Large intestine (tissue), 3 donors: ENCODE measurements around the gene IGF2BP2. TPM values are rescaled to one million over a fixed set of nuclear protein-coding genes. Genes with fewer than 3 reads are reported as not detected.

Experiments
- DNase-seq, 2 donors: peaks; one replicate each; pipeline versions ENCODE4 v3.0.0 to v3.0.0-alpha.2; 2013
- H3K27ac ChIP-seq: one replicate; pipeline ENCODE4 v1.5.1; 2013; ENCODE audit warnings: low read length
- H3K27me3 ChIP-seq: 2 replicates; pipeline ENCODE4 v1.6.1; 2013; ENCODE audit warnings: low read length; ENCODE audit not compliant: control insufficient read depth, insufficient read depth
- H3K36me3 ChIP-seq: 2 replicates; pipeline ENCODE4 v1.6.1; 2013; ENCODE audit warnings: low read length; ENCODE audit not compliant: control insufficient read depth, insufficient read depth
- H3K4me1 ChIP-seq: one replicate; pipeline ENCODE4 v1.6.1; 2013; ENCODE audit warnings: low read length; ENCODE audit not compliant: control insufficient read depth, insufficient read depth
- H3K4me3 ChIP-seq: one replicate; pipeline ENCODE4 v1.5.1; 2013; ENCODE audit warnings: low read length
- H3K9me3 ChIP-seq: one replicate; pipeline ENCODE4 v1.6.1; 2013; ENCODE audit warnings: mild to moderate bottlenecking, low read depth, low read length, moderate library complexity; ENCODE audit not compliant: control insufficient read depth
- WGBS: methylation state at CpG from one replicate; pipeline ENCODE4 v1.1.5; 2013; ENCODE audit warnings: low lambda C conversion rate; ENCODE audit not compliant: insufficient coverage; 5-methylcytosine and 5-hydroxymethylcytosine counted together
- polyA plus RNA-seq: library from polyadenylated mRNA; unstranded; fragments of 120-200 nt; gene quantifications from one replicate; pipeline ENCODE4 v1.2.1, GENCODE V29; 2013

IGF2BP2 gene
- polyA plus RNA-seq, 1 donor: 87.7 TPM

- Histone ChIP-seq H3K4me1 (peaks cover 9% of the 10 kb centered on the region), H3K27ac (no peak overlapping the region), H3K4me3 (no peak overlapping the region), H3K9me3 (no peaks in the 10 kb centered on the region), H3K27me3 (no peaks in the 10 kb centered on the region), H3K36me3 (no peaks in the 10 kb centered on the region)
- DNase-seq: no peak
- 92% methylated on average over 2 of the region's 3 CpGs for WGBS
Measured at GRCh38 chr3:185767002-185767688, 57.7 kb downstream of the IGF2BP2 start.

GRCh38 chr3:185766329-185767001, 58.4 kb downstream of the IGF2BP2 start:
- no peaks in the 10 kb centered on the region for H3K9me3 ChIP-seq
- WGBS: 100% methylated on average over 1 of the region's 5 CpGs
- H3K4me1 ChIP-seq: peaks cover 9% of the 10 kb centered on the region
- no peaks in the 10 kb centered on the region for H3K27me3 ChIP-seq
- no peak overlapping the region for H3K4me3 ChIP-seq
- no peaks in the 10 kb centered on the region for H3K36me3 ChIP-seq
- DNase-seq: no peak
- no peak overlapping the region for H3K27ac ChIP-seq

- no peak overlapping the region for H3K4me3 ChIP-seq
- no peak overlapping the region for H3K27ac ChIP-seq
- H3K4me1 ChIP-seq: peaks cover 19% of the 10 kb centered on the region
- 51% methylated on average over 3 of the region's 3 CpGs for WGBS
- no peak for DNase-seq
- H3K9me3 ChIP-seq: no peaks in the 10 kb centered on the region
- no peaks in the 10 kb centered on the region for H3K27me3 ChIP-seq
- no peaks in the 10 kb centered on the region for H3K36me3 ChIP-seq
Measured at GRCh38 chr3:185764980-185765370, 59.9 kb downstream of the IGF2BP2 start.

- no peaks in the 10 kb centered on the region for H3K36me3 ChIP-seq
- no peak for DNase-seq
- no CpG with 5 or more reads among the region's 6 CpGs for WGBS
- no peak overlapping the region for H3K4me3 ChIP-seq
- H3K9me3 ChIP-seq: no peaks in the 10 kb centered on the region
- no peak overlapping the region for H3K27ac ChIP-seq
- H3K4me1 ChIP-seq: peaks cover 24% of the 10 kb centered on the region
- no peaks in the 10 kb centered on the region for H3K27me3 ChIP-seq
Measured at GRCh38 chr3:185764163-185764979, 60.5 kb downstream of the IGF2BP2 start.

- no peak overlapping the region for H3K4me3 ChIP-seq
- no peaks in the 10 kb centered on the region for H3K9me3 ChIP-seq
- no peak overlapping the region for H3K27ac ChIP-seq
- no peaks in the 10 kb centered on the region for H3K36me3 ChIP-seq
- no peak for DNase-seq
- H3K4me1 ChIP-seq: peaks cover 26% of the 10 kb centered on the region
- 48% methylated on average over 2 of the region's 4 CpGs for WGBS
- H3K27me3 ChIP-seq: no peaks in the 10 kb centered on the region
Measured at GRCh38 chr3:185763347-185764005, 61.4 kb downstream of the IGF2BP2 start.

- H3K4me3 ChIP-seq: no peak overlapping the region
- H3K27ac ChIP-seq: no peak overlapping the region
- peaks cover 26% of the 10 kb centered on the region for H3K4me1 ChIP-seq
- peaks cover 9% of the 10 kb centered on the region for H3K36me3 ChIP-seq
- DNase-seq: no peak
- no peaks in the 10 kb centered on the region for H3K27me3 ChIP-seq
- 63% methylated on average over 2 of the region's 5 CpGs for WGBS
- H3K9me3 ChIP-seq: no peaks in the 10 kb centered on the region
Measured at GRCh38 chr3:185760550-185760949, 64.3 kb downstream of the IGF2BP2 start.

- DNase-seq: no peak
- 60% methylated on average over 1 of the region's 2 CpGs for WGBS
- peaks cover 4% of the 10 kb centered on the region for H3K9me3 ChIP-seq
- no peaks in the 10 kb centered on the region for H3K27me3 ChIP-seq
- H3K27ac ChIP-seq: no peak overlapping the region
- peaks cover 9% of the 10 kb centered on the region for H3K36me3 ChIP-seq
- H3K4me3 ChIP-seq: no peak overlapping the region
- H3K4me1 ChIP-seq: peaks cover 22% of the 10 kb centered on the region
Measured at GRCh38 chr3:185760088-185760487, 64.8 kb downstream of the IGF2BP2 start.

- no peak for DNase-seq
- H3K36me3 ChIP-seq: peaks cover 9% of the 10 kb centered on the region
- peaks cover 5% of the 10 kb centered on the region for H3K9me3 ChIP-seq
- H3K4me3 ChIP-seq: no peak overlapping the region
- WGBS: 93% methylated on average over 2 of the region's 6 CpGs
- H3K27me3 ChIP-seq: no peaks in the 10 kb centered on the region
- peaks cover 19% of the 10 kb centered on the region for H3K4me1 ChIP-seq
- no peak overlapping the region for H3K27ac ChIP-seq
Measured at GRCh38 chr3:185759512-185759911, 65.3 kb downstream of the IGF2BP2 start.

GRCh38 chr3:185758912-185759311, 65.9 kb downstream of the IGF2BP2 start:
- H3K27me3 ChIP-seq: no peaks in the 10 kb centered on the region
- H3K9me3 ChIP-seq: peaks cover 5% of the 10 kb centered on the region
- WGBS: no CpG with 5 or more reads among the region's 1 CpG
- H3K36me3 ChIP-seq: peaks cover 9% of the 10 kb centered on the region
- peak in 1 of 2 donors; percentile 34 for DNase-seq
- no peak overlapping the region for H3K27ac ChIP-seq
- no peak overlapping the region for H3K4me3 ChIP-seq
- H3K4me1 ChIP-seq: peaks cover 16% of the 10 kb centered on the region

GRCh38 chr3:185757176-185757575, 67.7 kb downstream of the IGF2BP2 start:
- H3K27ac ChIP-seq: no peak overlapping the region
- H3K9me3 ChIP-seq: peaks cover 5% of the 10 kb centered on the region
- WGBS: no CpG with 5 or more reads among the region's 2 CpGs
- no peaks in the 10 kb centered on the region for H3K27me3 ChIP-seq
- H3K4me3 ChIP-seq: no peak overlapping the region
- peaks cover 16% of the 10 kb centered on the region for H3K36me3 ChIP-seq
- H3K4me1 ChIP-seq: peaks cover 16% of the 10 kb centered on the region
- DNase-seq: no peak
